GM21786 (cell line): ENCODE results near the gene TNS1.

Experiments used
- ATAC-seq: cut with Tn5 transposase; IDR thresholded peaks from one replicate; pipeline ENCODE4 v1.9.1; 2021; ENCODE audit not compliant: unreplicated experiment

Gene TNS1

GRCh38 chr2:217856159-217856558 lies 146.6 kb downstream of the TNS1 start:
- no peak for ATAC-seq

GRCh38 chr2:217854684-217855420 lies 147.9 kb downstream of the TNS1 start:
- ATAC-seq = no peak

GRCh38 chr2:217853961-217854360 lies 148.8 kb downstream of the TNS1 start:
- no peak for ATAC-seq

- ATAC-seq = no peak
These were observed 149.4 kb downstream of the TNS1 start for GRCh38 chr2:217853301-217853881.

GRCh38 chr2:217852555-217853211 lies 150.1 kb downstream of the TNS1 start:
- no peak for ATAC-seq

GRCh38 chr2:217851191-217852020 lies 151.4 kb downstream of the TNS1 start:
- no peak for ATAC-seq

GRCh38 chr2:217849154-217849975 lies 153.4 kb downstream of the TNS1 start:
- ATAC-seq = no peak

GRCh38 chr2:217848351-217848957 lies 154.3 kb downstream of the TNS1 start:
- no peak for ATAC-seq

- ATAC-seq = no peak
These were observed 155.0 kb downstream of the TNS1 start for GRCh38 chr2:217847552-217848350.

GRCh38 chr2:217847115-217847514 lies 155.7 kb downstream of the TNS1 start:
- ATAC-seq = no peak

- no peak for ATAC-seq
These were observed 156.5 kb downstream of the TNS1 start for GRCh38 chr2:217846321-217846743.

- no peak for ATAC-seq
These were observed 157.5 kb downstream of the TNS1 start for GRCh38 chr2:217845301-217845700.

GRCh38 chr2:217844696-217845095 lies 158.1 kb downstream of the TNS1 start:
- ATAC-seq = no peak

- no peak for ATAC-seq
These were observed 159.5 kb downstream of the TNS1 start for GRCh38 chr2:217843324-217843723.

- ATAC-seq = no peak
These were observed 160.8 kb downstream of the TNS1 start for GRCh38 chr2:217842017-217842416.

- no peak for ATAC-seq
These were observed 162.3 kb downstream of the TNS1 start for GRCh38 chr2:217840522-217840921.

GRCh38 chr2:217839750-217840107 lies 163.1 kb downstream of the TNS1 start:
- no peak for ATAC-seq

GRCh38 chr2:217839073-217839749 lies 163.6 kb downstream of the TNS1 start:
- ATAC-seq = no peak

GRCh38 chr2:217838409-217838831 lies 164.4 kb downstream of the TNS1 start:
- no peak for ATAC-seq
